GM04503 (cell line): Measurements from ENCODE around the gene EPB41.
"Not testable (repeated sequence)": the region's sequence is repeated elsewhere in the genome, so short reads cannot be mapped to it uniquely, and the experiment has no call there.

Experiments
- DNase-seq: peaks from one replicate; pipeline ENCODE4 v3.0.0-alpha.2; 2012; ENCODE audit warnings: low read depth

Gene EPB41

GRCh38 chr1:29112705-29113412, 198.5 kb downstream of the EPB41 start:
- DNase-seq, result no peak

- DNase-seq, result no peak
Observed at GRCh38 chr1:29113413-29114117, 199.2 kb downstream of the EPB41 start.

GRCh38 chr1:29114654-29115053, 200.3 kb downstream of the EPB41 start:
- no peak for DNase-seq

- no peak for DNase-seq
Observed at GRCh38 chr1:29117381-29117780, 203.0 kb downstream of the EPB41 start.

- DNase-seq, result no peak
Observed at GRCh38 chr1:29119121-29119929, 205.0 kb downstream of the EPB41 start.

- no peak for DNase-seq
Observed at GRCh38 chr1:29120367-29120766, 206.0 kb downstream of the EPB41 start.

- no peak for DNase-seq
Observed at GRCh38 chr1:29120947-29121485, 206.6 kb downstream of the EPB41 start.

- no peak for DNase-seq
Observed at GRCh38 chr1:29121516-29121935, 207.2 kb downstream of the EPB41 start.

- no peak for DNase-seq
Observed at GRCh38 chr1:29121936-29122681, 207.7 kb downstream of the EPB41 start.

- DNase-seq, result peak; percentile 59
Observed at GRCh38 chr1:29122682-29123052, 208.3 kb downstream of the EPB41 start.

- DNase-seq, result no peak
Observed at GRCh38 chr1:29123053-29123886, 208.9 kb downstream of the EPB41 start.

GRCh38 chr1:29123887-29124365, 209.6 kb downstream of the EPB41 start, which contains the start of gene TMEM200B:
TSS of gene TMEM200B (minus strand) at chr1:29123903. CDS start at chr1:29121828, 2,075 bp downstream.
- no peak for DNase-seq

- no peak for DNase-seq
Observed at GRCh38 chr1:29124366-29125236, 210.2 kb downstream of the EPB41 start.

- no peak for DNase-seq
Observed at GRCh38 chr1:29125237-29125641, 210.9 kb downstream of the EPB41 start.

- DNase-seq, result no peak
Observed at GRCh38 chr1:29125788-29126187, 211.4 kb downstream of the EPB41 start.

- no peak for DNase-seq
Observed at GRCh38 chr1:29126198-29126597, 211.8 kb downstream of the EPB41 start.

- no peak for DNase-seq
Observed at GRCh38 chr1:29128739-29129138, 214.4 kb downstream of the EPB41 start.

- DNase-seq, result no peak
Observed at GRCh38 chr1:29129916-29130315, 215.5 kb downstream of the EPB41 start.

GRCh38 chr1:29131056-29131455, 216.7 kb downstream of the EPB41 start:
- not testable (repeated sequence) for DNase-seq
